K562 (cell line): Measurements from ENCODE around the gene CACNA1E. TPM values are rescaled to one million over a fixed set of nuclear protein-coding genes. Genes with fewer than 3 reads are reported as not detected.

Experiments used
- CREBBP ChIP-seq: IDR thresholded peaks from one replicate; pipeline ENCODE4 v1.6.1; 2012; ENCODE audit warnings: low read depth, mild to moderate bottlenecking, control low read depth, inconsistent platforms, low read length
- CTBP1 ChIP-seq: fragments of 450-650 bp; IDR thresholded peaks from 2 replicates; pipeline ENCODE4 v1.6.1; 2016; ENCODE audit warnings: borderline replicate concordance
- FOSL1 ChIP-seq: fragments of 200-800 bp; sonication (Bioruptor generic); conservative IDR thresholded peaks from 2 replicates; pipeline ENCODE4 v1.6.1; 2016; ENCODE audit warnings: missing genetic modification characterization, missing compliant biosample characterization
- FOXK1 ChIP-seq: sonication (generic); formaldehyde crosslinking; IDR thresholded peaks from 2 replicates; pipeline ENCODE4 v1.8.0; 2022; ENCODE audit warnings: missing genetic modification reagents, mild to moderate bottlenecking, borderline replicate concordance
- HDAC1 ChIP-seq, 2 experiments: fragments of 450-650 bp; IDR thresholded peaks; 2 replicates each; pipeline ENCODE4 v1.6.1; 2016 to 2017; ENCODE audit warnings: inconsistent platforms in 1 of 2, mild to moderate bottlenecking in 1 of 2, moderate library complexity in 1 of 2
- ILF3 ChIP-seq: fragments of 450-650 bp; IDR thresholded peaks from 2 replicates; pipeline ENCODE4 v1.6.1; 2018; ENCODE audit warnings: antibody characterized with exemption, mild to moderate bottlenecking, moderate library complexity, borderline replicate concordance
- KLF1 ChIP-seq: fragments of 450-650 bp; IDR thresholded peaks from 2 replicates; pipeline ENCODE4 v1.6.1; 2016; ENCODE audit warnings: missing genetic modification characterization, missing compliant biosample characterization
- MAFG ChIP-seq: fragments of 450-650 bp; conservative IDR thresholded peaks from 2 replicates; pipeline ENCODE4 v1.6.1; 2016; ENCODE audit warnings: missing genetic modification characterization, missing compliant biosample characterization
- MAFK ChIP-seq: IDR thresholded peaks from 2 replicates; pipeline ENCODE4 v1.6.1; 2011; ENCODE audit warnings: low read length, improper control_type of control experiment
- NFIC ChIP-seq: fragments of 450-650 bp; IDR thresholded peaks from 2 replicates; pipeline ENCODE4 v1.6.1; 2017; ENCODE audit warnings: mild to moderate bottlenecking, inconsistent platforms
- PHB ChIP-seq: fragments of 250-450 bp; sonication (Bioruptor Pico); IDR thresholded peaks from 2 replicates; pipeline ENCODE4 v1.5.0; 2021
- PTBP1 ChIP-seq: fragments of 200-400 bp; formaldehyde crosslinking; IDR thresholded peaks from 2 replicates; pipeline ENCODE4 v1.6.1; 2017; ENCODE audit warnings: low read depth, low read length
- PURB ChIP-seq: sonication (generic); formaldehyde crosslinking; IDR thresholded peaks from 2 replicates; pipeline ENCODE4 v1.9.0; 2021; ENCODE audit warnings: low read depth, mild to moderate bottlenecking, missing genetic modification reagents
- STAG1 ChIP-seq: sonication (generic); formaldehyde crosslinking; IDR thresholded peaks from 2 replicates; pipeline ENCODE4 v1.5.0; 2020; ENCODE audit warnings: missing genetic modification reagents, borderline replicate concordance
- TAF1 ChIP-seq: IDR thresholded peaks from 2 replicates; pipeline ENCODE4 v1.6.1; 2011; ENCODE audit warnings: mild to moderate bottlenecking, low read length, moderate library complexity; ENCODE audit not compliant: insufficient read depth, control insufficient read depth, severe bottlenecking; ENCODE audit errors: extremely low read depth
- ZNF134 ChIP-seq: fragments of 250-450 bp; sonication (Bioruptor Pico); conservative IDR thresholded peaks from 2 replicates; pipeline ENCODE4 v1.4.0; 2020
- ZNF76 ChIP-seq: fragments of 250-450 bp; sonication (Bioruptor Pico); IDR thresholded peaks from 2 replicates; pipeline ENCODE4 v1.4.0; 2020; ENCODE audit warnings: mild to moderate bottlenecking, moderate library complexity, borderline replicate concordance
- ZNF764 ChIP-seq: fragments of 250-450 bp; sonication (Bioruptor Pico); IDR thresholded peaks from 2 replicates; pipeline ENCODE4 v1.4.0; 2020; ENCODE audit warnings: low read depth, mild to moderate bottlenecking, moderate library complexity
- polyA plus RNA-seq, 8 experiments: library from polyadenylated mRNA; depleted of rRNA in 4 of 8; stranded (reverse) in 5 of 8; unstranded in 3 of 8; fragments of >200 nt; fragmentation: Nextera tagmentation in 2 of 8; fragmentation: Illumina TruSeq in 1 of 8; extraction: Ambion mirVana in 2 of 8; extraction: Trizol in 1 of 8; gene quantifications; 2 replicates each; pipeline versions ENCODE4 v1.2.1 to v1.2.3, GENCODE V29; 2011 to 2014; ENCODE audit warnings: inconsistent platforms in 1 of 8, missing spikeins in 1 of 8
- total RNA-seq, 7 experiments: library from RNA; depleted of rRNA in 6 of 7; stranded (reverse); fragments of >200 nt in 6 of 7; fragmentation: Illumina TruSeq in 2 of 7; extraction: Trizol in 2 of 7; gene quantifications; 2 replicates each; pipeline versions ENCODE4 v1.2.1 to v1.2.3, GENCODE V29; 2011 to 2021; ENCODE audit warnings: low replicate concordance in 1 of 7
- TF ChIP-seq, protein P1 (sequence below): fragments of 250-450 bp; sonication (Bioruptor Pico); IDR thresholded peaks from 2 replicates; pipeline ENCODE4 v1.5.0; 2021
- TF ChIP-seq, protein P2 (sequence below): fragments of 250-450 bp; sonication (Bioruptor Pico); IDR thresholded peaks from 2 replicates; pipeline ENCODE4 v1.8.0; 2022; ENCODE audit warnings: inconsistent platforms, mild to moderate bottlenecking, moderate library complexity, borderline replicate concordance
- TF ChIP-seq, protein P3 (sequence below), 3 experiments: fragments of 200-800 bp in 1 of 3; fragments of 250-450 bp in 1 of 3; fragments of 450-650 bp in 1 of 3; sonication (Bioruptor Pico) in 1 of 3; sonication (Bioruptor generic) in 1 of 3; formaldehyde crosslinking in 1 of 3; IDR thresholded peaks; 2 replicates each; pipeline versions ENCODE4 v1.6.1 to v1.8.0; 2016 to 2022; ENCODE audit warnings: mild to moderate bottlenecking in 2 of 3, missing genetic modification characterization in 2 of 3, missing compliant biosample characterization in 1 of 3, moderate library complexity in 1 of 3
- TF ChIP-seq, protein P4 (sequence below): fragments of 250-450 bp; sonication (Bioruptor Pico); IDR thresholded peaks from 2 replicates; pipeline ENCODE4 v1.8.0; 2022; ENCODE audit warnings: moderate library complexity, mild to moderate bottlenecking, inconsistent platforms

Gene CACNA1E
- total and polyA plus RNA-seq, 9 of the 15 experiments (the other 6 are each of a cell fraction or from before 2014, with no cell fraction given), result under 0.01 to 0.04 TPM; not detected in 7

DNA sequence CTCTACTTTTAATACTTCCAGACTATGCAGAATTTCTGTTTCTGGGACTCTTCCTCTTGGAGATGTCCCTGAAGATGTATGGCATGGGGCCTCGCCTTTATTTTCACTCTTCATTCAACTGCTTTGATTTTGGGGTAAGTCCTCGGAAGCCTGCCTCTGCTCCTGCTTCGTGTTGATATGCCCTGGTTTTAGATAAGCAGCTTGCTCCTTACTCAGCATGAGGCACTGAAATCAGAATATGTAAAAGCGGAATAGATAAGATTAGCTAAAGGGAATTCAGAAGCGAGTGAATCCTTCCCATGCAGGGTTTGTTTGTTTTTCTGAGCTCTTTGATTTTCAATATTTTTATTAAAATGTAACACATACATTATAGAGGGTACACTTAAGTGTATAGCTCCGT is 234.7 kb downstream of the CACNA1E start (continued):
- TF ChIP-seq MAFG, result peak; percentile 45; the same call in 1 of the 2 replicates
- no peak for TF ChIP-seq MAFK
- TF ChIP-seq NFIC, result peak; percentile 59
- no peak for TF ChIP-seq PURB
- no peak for TF ChIP-seq ZNF76 (CRISPR knock-in tag)
- TF ChIP-seq PTBP1, result no peak
- TF ChIP-seq, protein P1, sequence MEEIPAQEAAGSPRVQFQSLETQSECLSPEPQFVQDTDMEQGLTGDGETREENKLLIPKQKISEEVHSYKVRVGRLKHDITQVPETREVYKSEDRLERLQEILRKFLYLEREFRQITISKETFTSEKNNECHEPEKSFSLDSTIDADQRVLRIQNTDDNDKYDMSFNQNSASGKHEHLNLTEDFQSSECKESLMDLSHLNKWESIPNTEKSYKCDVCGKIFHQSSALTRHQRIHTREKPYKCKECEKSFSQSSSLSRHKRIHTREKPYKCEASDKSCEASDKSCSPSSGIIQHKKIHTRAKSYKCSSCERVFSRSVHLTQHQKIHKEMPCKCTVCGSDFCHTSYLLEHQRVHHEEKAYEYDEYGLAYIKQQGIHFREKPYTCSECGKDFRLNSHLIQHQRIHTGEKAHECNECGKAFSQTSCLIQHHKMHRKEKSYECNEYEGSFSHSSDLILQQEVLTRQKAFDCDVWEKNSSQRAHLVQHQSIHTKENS (CRISPR knock-in tag), result no peak
- no peak for TF ChIP-seq KLF1 (tag)
- TF ChIP-seq FOSL1 (tag), result peak; percentile 62
- TF ChIP-seq, protein P2, sequence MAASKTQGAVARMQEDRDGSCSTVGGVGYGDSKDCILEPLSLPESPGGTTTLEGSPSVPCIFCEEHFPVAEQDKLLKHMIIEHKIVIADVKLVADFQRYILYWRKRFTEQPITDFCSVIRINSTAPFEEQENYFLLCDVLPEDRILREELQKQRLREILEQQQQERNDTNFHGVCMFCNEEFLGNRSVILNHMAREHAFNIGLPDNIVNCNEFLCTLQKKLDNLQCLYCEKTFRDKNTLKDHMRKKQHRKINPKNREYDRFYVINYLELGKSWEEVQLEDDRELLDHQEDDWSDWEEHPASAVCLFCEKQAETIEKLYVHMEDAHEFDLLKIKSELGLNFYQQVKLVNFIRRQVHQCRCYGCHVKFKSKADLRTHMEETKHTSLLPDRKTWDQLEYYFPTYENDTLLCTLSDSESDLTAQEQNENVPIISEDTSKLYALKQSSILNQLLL (CRISPR knock-in tag), result no peak
- TF ChIP-seq STAG1 (CRISPR knock-in tag), result no peak
- TF ChIP-seq, protein P3, sequence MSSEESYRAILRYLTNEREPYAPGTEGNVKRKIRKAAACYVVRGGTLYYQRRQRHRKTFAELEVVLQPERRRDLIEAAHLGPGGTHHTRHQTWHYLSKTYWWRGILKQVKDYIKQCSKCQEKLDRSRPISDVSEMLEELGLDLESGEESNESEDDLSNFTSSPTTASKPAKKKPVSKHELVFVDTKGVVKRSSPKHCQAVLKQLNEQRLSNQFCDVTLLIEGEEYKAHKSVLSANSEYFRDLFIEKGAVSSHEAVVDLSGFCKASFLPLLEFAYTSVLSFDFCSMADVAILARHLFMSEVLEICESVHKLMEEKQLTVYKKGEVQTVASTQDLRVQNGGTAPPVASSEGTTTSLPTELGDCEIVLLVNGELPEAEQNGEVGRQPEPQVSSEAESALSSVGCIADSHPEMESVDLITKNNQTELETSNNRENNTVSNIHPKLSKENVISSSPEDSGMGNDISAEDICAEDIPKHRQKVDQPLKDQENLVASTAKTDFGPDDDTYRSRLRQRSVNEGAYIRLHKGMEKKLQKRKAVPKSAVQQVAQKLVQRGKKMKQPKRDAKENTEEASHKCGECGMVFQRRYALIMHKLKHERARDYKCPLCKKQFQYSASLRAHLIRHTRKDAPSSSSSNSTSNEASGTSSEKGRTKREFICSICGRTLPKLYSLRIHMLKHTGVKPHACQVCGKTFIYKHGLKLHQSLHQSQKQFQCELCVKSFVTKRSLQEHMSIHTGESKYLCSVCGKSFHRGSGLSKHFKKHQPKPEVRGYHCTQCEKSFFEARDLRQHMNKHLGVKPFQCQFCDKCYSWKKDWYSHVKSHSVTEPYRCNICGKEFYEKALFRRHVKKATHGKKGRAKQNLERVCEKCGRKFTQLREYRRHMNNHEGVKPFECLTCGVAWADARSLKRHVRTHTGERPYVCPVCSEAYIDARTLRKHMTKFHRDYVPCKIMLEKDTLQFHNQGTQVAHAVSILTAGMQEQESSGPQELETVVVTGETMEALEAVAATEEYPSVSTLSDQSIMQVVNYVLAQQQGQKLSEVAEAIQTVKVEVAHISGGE (CRISPR knock-in tag; IDR thresholded peaks at IDR 0.05), result peak in 1 of 3 experiments; percentile 34; a peak in 1 of 6 replicates
- no peak for TF ChIP-seq ILF3
- no peak for TF ChIP-seq FOXK1
- no peak for TF ChIP-seq TAF1
- TF ChIP-seq ZNF764, result no peak
- TF ChIP-seq, protein P4, sequence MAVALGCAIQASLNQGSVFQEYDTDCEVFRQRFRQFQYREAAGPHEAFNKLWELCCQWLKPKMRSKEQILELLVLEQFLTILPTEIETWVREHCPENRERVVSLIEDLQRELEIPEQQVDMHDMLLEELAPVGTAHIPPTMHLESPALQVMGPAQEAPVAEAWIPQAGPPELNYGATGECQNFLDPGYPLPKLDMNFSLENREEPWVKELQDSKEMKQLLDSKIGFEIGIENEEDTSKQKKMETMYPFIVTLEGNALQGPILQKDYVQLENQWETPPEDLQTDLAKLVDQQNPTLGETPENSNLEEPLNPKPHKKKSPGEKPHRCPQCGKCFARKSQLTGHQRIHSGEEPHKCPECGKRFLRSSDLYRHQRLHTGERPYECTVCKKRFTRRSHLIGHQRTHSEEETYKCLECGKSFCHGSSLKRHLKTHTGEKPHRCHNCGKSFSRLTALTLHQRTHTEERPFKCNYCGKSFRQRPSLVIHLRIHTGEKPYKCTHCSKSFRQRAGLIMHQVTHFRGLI (CRISPR knock-in tag), result no peak
- peak; percentile 39 to 98; a peak in 2 of 4 replicates for TF ChIP-seq HDAC1 (IDR thresholded peaks at IDR 0.05)
- TF ChIP-seq ZNF134 (CRISPR knock-in tag), result no peak
- TF ChIP-seq PHB (CRISPR knock-in tag), result no peak
- no peak for TF ChIP-seq CREBBP
- no peak for TF ChIP-seq CTBP1
